SK-N-SH treated with all-trans-retinoic acid at 6 μM for 48 hours (cell line): Measurements from ENCODE around the gene LDLRAD2.

ENCODE experiments used
- GLIS3 ChIP-seq: fragments of 250-450 bp; sonication (Bioruptor Pico); IDR thresholded peaks from 2 replicates; pipeline ENCODE4 v1.5.0; 2020; ENCODE audit warnings: mild to moderate bottlenecking, moderate library complexity
- PPARA ChIP-seq: fragments of 250-450 bp; sonication (Bioruptor Pico); IDR thresholded peaks from 2 replicates; pipeline ENCODE4 v1.5.0; 2020; ENCODE audit warnings: mild to moderate bottlenecking, borderline replicate concordance
- TF ChIP-seq, protein P1 (sequence below): fragments of 250-450 bp; sonication (Bioruptor Pico); IDR thresholded peaks from 2 replicates; pipeline ENCODE4 v1.8.0; 2020; ENCODE audit warnings: mild to moderate bottlenecking, moderate library complexity, borderline replicate concordance

- TF ChIP-seq PPARA (CRISPR knock-in tag) = no peak
- no peak for TF ChIP-seq GLIS3
- TF ChIP-seq, protein P1, sequence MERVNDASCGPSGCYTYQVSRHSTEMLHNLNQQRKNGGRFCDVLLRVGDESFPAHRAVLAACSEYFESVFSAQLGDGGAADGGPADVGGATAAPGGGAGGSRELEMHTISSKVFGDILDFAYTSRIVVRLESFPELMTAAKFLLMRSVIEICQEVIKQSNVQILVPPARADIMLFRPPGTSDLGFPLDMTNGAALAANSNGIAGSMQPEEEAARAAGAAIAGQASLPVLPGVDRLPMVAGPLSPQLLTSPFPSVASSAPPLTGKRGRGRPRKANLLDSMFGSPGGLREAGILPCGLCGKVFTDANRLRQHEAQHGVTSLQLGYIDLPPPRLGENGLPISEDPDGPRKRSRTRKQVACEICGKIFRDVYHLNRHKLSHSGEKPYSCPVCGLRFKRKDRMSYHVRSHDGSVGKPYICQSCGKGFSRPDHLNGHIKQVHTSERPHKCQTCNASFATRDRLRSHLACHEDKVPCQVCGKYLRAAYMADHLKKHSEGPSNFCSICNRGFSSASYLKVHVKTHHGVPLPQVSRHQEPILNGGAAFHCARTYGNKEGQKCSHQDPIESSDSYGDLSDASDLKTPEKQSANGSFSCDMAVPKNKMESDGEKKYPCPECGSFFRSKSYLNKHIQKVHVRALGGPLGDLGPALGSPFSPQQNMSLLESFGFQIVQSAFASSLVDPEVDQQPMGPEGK = no peak
Observed at GRCh38 chr1:21839337-21840037, 27.4 kb downstream of the LDLRAD2 start.
